Endothelial cell (in vitro differentiated cells): ENCODE data around the gene CX3CL1. TPM values are rescaled to one million over a fixed set of nuclear protein-coding genes. Genes with fewer than 3 reads are reported as not detected.
"Not testable (repeated sequence)": the region's sequence is repeated elsewhere in the genome, so short reads cannot be mapped to it uniquely, and the experiment has no call there.

Experiments
- DNase-seq: peaks from one replicate; pipeline ENCODE4 v3.0.0; 2021; ENCODE audit warnings: low spot score
- H3K27ac Mint-ChIP-seq: one replicate; pipeline ENCODE4 v1.8.0; 2021; ENCODE audit warnings: mixed read lengths, inconsistent platforms; ENCODE audit not compliant: unreplicated experiment
- H3K27me3 Mint-ChIP-seq: one replicate; pipeline ENCODE4 v1.8.0; 2021; ENCODE audit warnings: mild to moderate bottlenecking, moderate library complexity, mixed read lengths, inconsistent platforms; ENCODE audit not compliant: unreplicated experiment
- H3K36me3 Mint-ChIP-seq: one replicate; pipeline ENCODE4 v1.8.0; 2021; ENCODE audit warnings: mild to moderate bottlenecking, low read depth, mixed read lengths, inconsistent platforms; ENCODE audit not compliant: unreplicated experiment
- H3K4me1 Mint-ChIP-seq: one replicate; pipeline ENCODE4 v1.8.0; 2021; ENCODE audit warnings: mild to moderate bottlenecking, mixed read lengths, inconsistent platforms; ENCODE audit not compliant: unreplicated experiment
- H3K4me3 Mint-ChIP-seq: one replicate; pipeline ENCODE4 v1.8.0; 2021; ENCODE audit warnings: mild to moderate bottlenecking, mixed read lengths, inconsistent platforms; ENCODE audit not compliant: unreplicated experiment
- H3K9me3 Mint-ChIP-seq: one replicate; pipeline ENCODE4 v1.8.0; 2021; ENCODE audit warnings: mixed read lengths, inconsistent platforms; ENCODE audit not compliant: unreplicated experiment
- CTCF ChIP-seq: fragments of 200-600 bp; sonication (generic); IDR thresholded peaks from one replicate; pipeline ENCODE4 v1.5.0; 2021; ENCODE audit warnings: antibody characterized with exemption; ENCODE audit not compliant: unreplicated experiment
- total RNA-seq: library from RNA; stranded (reverse); fragmentation: NEBNext Ultra II Directional; extraction: Animal tissue kit (Norgen Biotek cat#: 25700); gene quantifications from one replicate; pipeline ENCODE4 v1.2.1, GENCODE V29; 2021; ENCODE audit not compliant: unreplicated experiment

Gene CX3CL1
- total RNA-seq, 1 donor from 2014 or later, result 9.2 TPM

- Mint-ChIP-seq H3K4me1 (no peaks in the 10 kb centered on the region), H3K4me3 (no peak overlapping the region), H3K27ac (no peak overlapping the region), H3K27me3 (peaks cover 2% of the 10 kb centered on the region), H3K36me3 (no peaks in the 10 kb centered on the region), H3K9me3 (no peaks in the 10 kb centered on the region)
- no peak for TF ChIP-seq CTCF
- DNase-seq, result no peak
Observed at GRCh38 chr16:57331355-57331754, 40.9 kb upstream of the CX3CL1 start.

GRCh38 chr16:57333402-57333801 lies 38.9 kb upstream of the CX3CL1 start:
- TF ChIP-seq CTCF, result no peak
- DNase-seq, result no peak
- H3K27ac Mint-ChIP-seq, result no peak overlapping the region
- H3K27me3 Mint-ChIP-seq, result peaks cover 2% of the 10 kb centered on the region
- H3K9me3 Mint-ChIP-seq, result no peaks in the 10 kb centered on the region
- H3K4me1 Mint-ChIP-seq, result no peaks in the 10 kb centered on the region
- H3K4me3 Mint-ChIP-seq, result no peak overlapping the region
- H3K36me3 Mint-ChIP-seq, result no peaks in the 10 kb centered on the region

GRCh38 chr16:57335366-57335765 lies 36.9 kb upstream of the CX3CL1 start:
- H3K27ac Mint-ChIP-seq, result no peak overlapping the region
- no peak overlapping the region for H3K4me3 Mint-ChIP-seq
- H3K4me1 Mint-ChIP-seq, result no peaks in the 10 kb centered on the region
- no peaks in the 10 kb centered on the region for H3K36me3 Mint-ChIP-seq
- H3K9me3 Mint-ChIP-seq, result no peaks in the 10 kb centered on the region
- no peak for DNase-seq
- TF ChIP-seq CTCF, result no peak
- peaks cover 2% of the 10 kb centered on the region for H3K27me3 Mint-ChIP-seq

- no peaks in the 10 kb centered on the region for H3K36me3 Mint-ChIP-seq
- no peaks in the 10 kb centered on the region for H3K9me3 Mint-ChIP-seq
- no peak overlapping the region for H3K4me3 Mint-ChIP-seq
- no peak overlapping the region for H3K27ac Mint-ChIP-seq
- no peaks in the 10 kb centered on the region for H3K4me1 Mint-ChIP-seq
- TF ChIP-seq CTCF, result no peak
- no peaks in the 10 kb centered on the region for H3K27me3 Mint-ChIP-seq
- no peak for DNase-seq
Observed at GRCh38 chr16:57341062-57341440, 31.2 kb upstream of the CX3CL1 start.

- Mint-ChIP-seq H3K4me3 (no peak overlapping the region), H3K9me3 (no peaks in the 10 kb centered on the region), H3K27me3 (no peaks in the 10 kb centered on the region), H3K27ac (no peak overlapping the region), H3K4me1 (no peaks in the 10 kb centered on the region), H3K36me3 (no peaks in the 10 kb centered on the region)
- DNase-seq, result no peak
- no peak for TF ChIP-seq CTCF
Observed at GRCh38 chr16:57341441-57342303, 30.6 kb upstream of the CX3CL1 start.

- H3K27me3 Mint-ChIP-seq, DNase-seq, H3K4me1 Mint-ChIP-seq, H3K4me3 Mint-ChIP-seq, H3K9me3 Mint-ChIP-seq, H3K36me3 Mint-ChIP-seq, H3K27ac Mint-ChIP-seq: not testable (repeated sequence)
Observed at GRCh38 chr16:57342606-57343005, 29.7 kb upstream of the CX3CL1 start.
